Mucosa of descending colon (tissue), 3 donors: ENCODE data around the gene PTPN1. TPM values are rescaled to one million over a fixed set of nuclear protein-coding genes. Genes with fewer than 3 reads are reported as not detected.

Experiments
- ATAC-seq: fragments of 200-7000 bp; cut with Tn5 transposase; one replicate; pipeline ENCODE4 v1.9.1; 2020; ENCODE audit warnings: mild to moderate bottlenecking, moderate library complexity
- DNase-seq, 3 donors: peaks; one replicate each; pipeline ENCODE4 v3.0.0-alpha.2; 2020
- H3K36me3 ChIP-seq: fragments of 200-600 bp; one replicate; pipeline ENCODE4 v1.8.0; 2021; ENCODE audit warnings: low read depth, mild to moderate bottlenecking
- H3K4me1 ChIP-seq: fragments of 200-600 bp; one replicate; pipeline ENCODE4 v1.8.0; 2021; ENCODE audit warnings: low read depth, mild to moderate bottlenecking
- H3K4me3 ChIP-seq: fragments of 200-600 bp; one replicate; pipeline ENCODE4 v1.8.0; 2021; ENCODE audit warnings: mild to moderate bottlenecking
- H3K9me3 ChIP-seq: fragments of 200-600 bp; one replicate; pipeline ENCODE4 v1.8.0; 2021; ENCODE audit warnings: mild to moderate bottlenecking
- CTCF ChIP-seq: fragments of 200-600 bp; IDR thresholded peaks from one replicate; pipeline ENCODE4 v1.8.0; 2022; ENCODE audit warnings: antibody characterized with exemption, mild to moderate bottlenecking
- intact Hi-C, 2 donors: fragments of 100-400 bp; cut with DNase I in 1 of 2; cut with micrococcal nuclease in 1 of 2; formaldehyde crosslinking; loops; one replicate each; pipeline versions ENCODE4 v1.11.0 to v1.11.1; 2022; cut with DNase I, micrococcal nuclease
- total RNA-seq, 3 donors: library from RNA; stranded (reverse); fragmentation: NEBNext Ultra II Directional in 2 of 3; extraction: Animal tissue kit (Norgen Biotek cat#: 25700) in 2 of 3; gene quantifications; one replicate each; pipeline versions ENCODE4 v1.2.1 to v1.2.4, GENCODE V29; 2021 to 2023
- donor health status: DM: no; HTN: no; CAD: no; lungs with moderate emphysema.
- donor health status: DM: no; HTN: no; CAD: no.
- donor health status: DM: no; HTN: yes; CAD: no.

Gene PTPN1
- total RNA-seq, 3 donors from 2014 or later, result 33.2 to 35.1 (median 33.4) TPM

- intact Hi-C loops, result no loop called here
- ATAC-seq, result no peak
- TF ChIP-seq CTCF, result no peak
- H3K4me1 ChIP-seq, result no peaks in the 10 kb centered on the region
- DNase-seq, result no peak
- H3K4me3 ChIP-seq, result no peak overlapping the region
- no peaks in the 10 kb centered on the region for H3K9me3 ChIP-seq
- no peaks in the 10 kb centered on the region for H3K36me3 ChIP-seq
Observed at GRCh38 chr20:50585678-50586077, 75.5 kb downstream of the PTPN1 start.

GRCh38 chr20:50586531-50587232, 76.5 kb downstream of the PTPN1 start:
- no peak for ATAC-seq
- Histone ChIP-seq H3K4me1 (no peaks in the 10 kb centered on the region), H3K36me3 (no peaks in the 10 kb centered on the region), H3K9me3 (no peaks in the 10 kb centered on the region), H3K4me3 (no peak overlapping the region)
- intact Hi-C loops, result no loop called here
- DNase-seq, result peak in 1 of 3 donors; percentile 12
- TF ChIP-seq CTCF, result no peak

GRCh38 chr20:50587291-50587961, 77.2 kb downstream of the PTPN1 start:
- ATAC-seq (peak; percentile 36), DNase-seq (peak in 2 of 3 donors; percentile 44 to 61)

GRCh38 chr20:50588034-50588736, 78.0 kb downstream of the PTPN1 start:
- DNase-seq (peak; percentile 74 to 85 (median 84)), ATAC-seq (peak; percentile 85)
- H3K4me3 ChIP-seq, result no peak overlapping the region
- TF ChIP-seq CTCF, result peak; percentile 82
- H3K9me3 ChIP-seq, result no peaks in the 10 kb centered on the region
- intact Hi-C loops, result no loop called here
- H3K4me1 ChIP-seq, result no peaks in the 10 kb centered on the region
- no peaks in the 10 kb centered on the region for H3K36me3 ChIP-seq

More at GRCh38 chr20:50587291-50587961, 77.2 kb downstream of the PTPN1 start:
- Histone ChIP-seq H3K9me3 (no peaks in the 10 kb centered on the region), H3K4me3 (no peak overlapping the region), H3K4me1 (no peaks in the 10 kb centered on the region), H3K36me3 (no peaks in the 10 kb centered on the region)
- intact Hi-C loops, result no loop called here
- TF ChIP-seq CTCF, result no peak

- H3K4me3 ChIP-seq, result no peak overlapping the region
- intact Hi-C loops, result no loop called here
- DNase-seq, result no peak
- no peaks in the 10 kb centered on the region for H3K36me3 ChIP-seq
- H3K9me3 ChIP-seq, result no peaks in the 10 kb centered on the region
- no peaks in the 10 kb centered on the region for H3K4me1 ChIP-seq
- no peak for ATAC-seq
- TF ChIP-seq CTCF, result no peak
Observed at GRCh38 chr20:50589548-50590347, 79.6 kb downstream of the PTPN1 start.
